GM12874 (cell line): ENCODE measurements around the gene ATP6V0A4.

Source experiments
- CTCF ChIP-seq: IDR thresholded peaks from 2 replicates; pipeline ENCODE4 v1.5.1; 2011; ENCODE audit warnings: low read depth, mild to moderate bottlenecking, control low read depth, low read length, moderate library complexity; ENCODE audit not compliant: insufficient read depth

ATP6V0A4 gene

GRCh38 chr7:138698281-138698680, 99.7 kb downstream of the ATP6V0A4 start:
- no peak for TF ChIP-seq CTCF

- no peak for TF ChIP-seq CTCF
These were observed 100.3 kb downstream of the ATP6V0A4 start for GRCh38 chr7:138697535-138698182.

GRCh38 chr7:138695106-138695505, 102.9 kb downstream of the ATP6V0A4 start:
- TF ChIP-seq CTCF: no peak

GRCh38 chr7:138691178-138691577, 106.8 kb downstream of the ATP6V0A4 start:
- TF ChIP-seq CTCF: no peak

DNA sequence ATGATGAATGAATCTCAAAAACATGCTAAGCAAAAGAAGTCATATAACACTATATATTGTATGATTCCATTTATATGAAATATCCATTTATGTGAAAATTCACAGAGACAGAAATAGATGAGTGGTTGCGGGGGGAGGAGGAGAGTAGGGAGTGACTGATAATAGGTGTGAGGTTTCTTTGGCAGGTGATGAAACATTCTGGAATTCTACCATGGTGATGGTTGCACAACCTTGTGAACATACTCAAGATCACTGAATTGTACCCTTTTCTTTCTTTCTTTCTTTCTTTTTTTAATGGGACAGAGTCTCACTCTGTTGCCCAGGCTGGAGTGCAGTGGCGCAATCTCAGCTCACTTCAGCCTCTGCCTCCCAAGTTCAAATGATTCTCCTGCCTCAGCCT, 107.5 kb downstream of the ATP6V0A4 start:
- no peak for TF ChIP-seq CTCF

DNA sequence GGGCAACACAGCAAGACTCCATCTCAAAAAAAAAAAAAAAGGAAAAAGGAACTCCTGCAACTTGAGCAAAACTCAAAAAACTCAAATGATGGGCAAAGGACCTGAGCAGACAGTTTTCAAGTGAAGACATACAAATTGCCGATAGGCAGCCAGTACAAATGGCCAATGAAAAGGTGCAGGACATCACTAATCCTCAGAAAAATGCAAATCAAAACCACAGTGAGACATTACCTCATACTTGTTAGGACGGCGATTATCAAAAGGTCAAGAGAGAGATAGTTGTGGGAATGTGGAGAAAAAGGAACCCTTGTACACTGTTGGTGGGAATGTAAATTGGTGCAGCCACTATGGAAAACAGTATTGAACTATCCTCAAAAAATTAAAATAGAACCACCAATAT, 113.7 kb downstream of the ATP6V0A4 start:
- no peak for TF ChIP-seq CTCF

GRCh38 chr7:138679793-138680192, 118.2 kb downstream of the ATP6V0A4 start:
- no peak for TF ChIP-seq CTCF
